NCI-H2107 treated with DMSO at 0.1 percent for 48 hours (cell line): ENCODE results near the gene GOLGA8B.
A peak's percentile ranks its signal among the peaks of the same experiment; 100 is the strongest.
"Not testable (repeated sequence)": the region's sequence is repeated elsewhere in the genome, so short reads cannot be mapped to it uniquely, and the experiment has no call there.

ENCODE experiments used
- DNase-seq: peaks from one replicate; lab custom pipeline; 2025; ENCODE audit not compliant: unreplicated experiment; lab: John Stamatoyannopoulos, UW

GOLGA8B gene

GRCh38 chr15:34583399-34584329, at the start of gene GOLGA8B:
Gene GOLGA8B, minus strand, starts transcription at chr15:34583651. Its CDS starts 47,739 bp downstream, at chr15:34535912.
- DNase-seq = peak; percentile 10

DNA sequence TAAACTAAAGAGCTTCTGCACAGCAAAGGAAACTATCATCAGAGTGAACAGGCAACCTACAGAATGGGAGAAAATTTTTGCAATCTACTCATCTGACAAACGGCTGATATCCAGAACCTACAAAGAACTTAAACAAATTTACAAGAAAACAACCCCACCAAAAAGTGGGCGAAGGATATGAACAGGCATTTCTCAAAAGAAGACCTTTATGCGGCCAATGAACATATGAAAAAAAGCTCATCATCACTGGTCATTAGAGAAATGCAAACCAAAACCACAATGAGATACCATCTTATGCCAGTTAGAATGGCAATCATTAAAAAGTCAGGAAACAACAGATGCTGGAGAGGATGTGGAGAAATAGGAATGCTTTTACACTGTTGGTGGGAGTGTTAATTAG, 49.7 kb upstream of the GOLGA8B start:
- DNase-seq = not testable (repeated sequence)

DNA sequence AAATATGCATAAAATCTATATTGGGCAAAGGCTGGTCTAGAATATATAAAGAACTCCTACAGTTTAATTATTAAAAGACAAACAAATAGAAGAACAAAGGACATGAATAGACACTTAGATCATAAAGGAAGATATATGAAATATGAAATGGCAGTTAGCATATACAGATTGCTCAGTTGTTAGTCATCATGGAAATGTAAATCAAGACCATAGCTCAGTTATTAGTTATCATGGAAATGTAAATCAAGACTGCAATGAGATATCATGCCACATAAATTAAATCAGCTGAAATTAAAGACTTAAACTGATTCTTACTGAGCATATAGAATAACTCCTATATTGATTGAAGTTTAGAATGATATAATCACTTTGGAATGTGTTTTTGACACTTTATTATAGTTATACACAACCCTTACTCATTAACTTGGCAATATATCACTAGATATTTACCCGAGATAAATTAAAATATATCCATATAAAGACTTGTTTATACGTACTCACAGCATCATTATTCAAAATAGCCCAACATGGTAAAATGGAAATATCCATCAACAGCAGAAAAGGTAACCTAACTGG, 45.2 kb upstream of the GOLGA8B start:
- no peak for DNase-seq

DNA sequence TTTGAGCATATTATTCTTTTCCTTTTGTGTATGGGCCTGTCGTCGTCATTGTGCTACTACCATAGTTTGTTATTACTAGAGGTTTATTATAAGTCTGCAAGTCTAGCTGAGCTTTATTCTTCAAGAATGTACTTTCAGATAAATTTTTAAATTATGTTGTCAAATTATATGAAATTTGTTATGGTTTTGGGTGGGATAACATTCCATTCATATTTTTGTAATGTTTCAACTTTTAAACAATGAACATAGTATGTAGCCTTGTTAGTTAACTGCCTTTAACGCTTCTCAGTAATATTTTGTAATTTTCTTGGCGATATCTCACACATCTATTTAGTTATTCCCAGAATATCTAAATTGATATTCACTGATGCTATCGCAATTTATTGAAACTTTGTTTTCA, 41.6 kb upstream of the GOLGA8B start:
- DNase-seq = no peak

- peak; percentile 7 for DNase-seq
Measured at GRCh38 chr15:34621675-34622074, 38.2 kb upstream of the GOLGA8B start.

DNA sequence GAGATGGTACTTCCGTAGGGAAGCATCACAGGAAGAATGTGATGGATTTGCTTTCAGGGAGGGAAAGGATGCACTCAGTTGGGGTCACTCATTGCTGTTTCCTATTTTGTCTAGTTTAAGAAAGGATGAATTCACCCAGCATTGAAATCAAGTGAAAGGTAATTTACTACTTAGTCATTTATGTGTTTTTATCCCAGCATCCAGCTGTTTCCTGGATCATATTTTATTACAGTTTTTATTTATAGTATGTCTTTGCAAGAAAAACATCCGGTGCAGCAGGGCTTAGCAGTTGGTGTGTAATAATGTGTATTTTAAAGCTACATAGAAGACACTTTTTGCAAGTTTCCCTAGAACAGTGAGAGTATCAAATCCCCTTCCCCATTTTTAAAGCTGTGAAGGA, 37.4 kb upstream of the GOLGA8B start:
- DNase-seq = no peak

- DNase-seq = no peak
Measured at GRCh38 chr15:34620142-34620541, 36.7 kb upstream of the GOLGA8B start.

GRCh38 chr15:34619151-34619550, 35.7 kb upstream of the GOLGA8B start:
- DNase-seq = no peak

DNA sequence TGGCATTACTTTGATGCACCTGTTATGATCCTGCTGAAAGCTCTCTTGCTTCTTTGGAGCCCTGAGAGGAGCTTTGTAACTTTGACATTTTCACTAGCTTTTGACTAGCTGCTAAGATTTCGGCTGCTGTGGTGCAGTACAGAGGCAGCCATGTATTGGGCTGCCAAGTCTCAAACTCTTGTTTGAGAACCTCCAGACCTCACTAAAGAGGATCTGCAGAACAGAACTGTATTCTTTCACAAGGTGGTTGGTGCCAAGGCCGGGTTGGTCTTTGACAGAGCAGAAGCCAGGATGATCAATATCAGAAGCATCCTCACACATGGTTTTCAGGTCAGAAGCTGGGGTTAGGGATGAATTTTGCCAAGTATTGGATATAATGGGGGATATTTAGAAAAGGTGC, 34.6 kb upstream of the GOLGA8B start:
- no peak for DNase-seq

GRCh38 chr15:34616613-34617012, 33.2 kb upstream of the GOLGA8B start:
- no peak for DNase-seq

- no peak for DNase-seq
Measured at GRCh38 chr15:34613997-34614396, 30.5 kb upstream of the GOLGA8B start.

GRCh38 chr15:34613301-34613700, 29.9 kb upstream of the GOLGA8B start:
- DNase-seq = no peak

- DNase-seq = no peak
Measured at GRCh38 chr15:34610354-34610753, 26.9 kb upstream of the GOLGA8B start.

DNA sequence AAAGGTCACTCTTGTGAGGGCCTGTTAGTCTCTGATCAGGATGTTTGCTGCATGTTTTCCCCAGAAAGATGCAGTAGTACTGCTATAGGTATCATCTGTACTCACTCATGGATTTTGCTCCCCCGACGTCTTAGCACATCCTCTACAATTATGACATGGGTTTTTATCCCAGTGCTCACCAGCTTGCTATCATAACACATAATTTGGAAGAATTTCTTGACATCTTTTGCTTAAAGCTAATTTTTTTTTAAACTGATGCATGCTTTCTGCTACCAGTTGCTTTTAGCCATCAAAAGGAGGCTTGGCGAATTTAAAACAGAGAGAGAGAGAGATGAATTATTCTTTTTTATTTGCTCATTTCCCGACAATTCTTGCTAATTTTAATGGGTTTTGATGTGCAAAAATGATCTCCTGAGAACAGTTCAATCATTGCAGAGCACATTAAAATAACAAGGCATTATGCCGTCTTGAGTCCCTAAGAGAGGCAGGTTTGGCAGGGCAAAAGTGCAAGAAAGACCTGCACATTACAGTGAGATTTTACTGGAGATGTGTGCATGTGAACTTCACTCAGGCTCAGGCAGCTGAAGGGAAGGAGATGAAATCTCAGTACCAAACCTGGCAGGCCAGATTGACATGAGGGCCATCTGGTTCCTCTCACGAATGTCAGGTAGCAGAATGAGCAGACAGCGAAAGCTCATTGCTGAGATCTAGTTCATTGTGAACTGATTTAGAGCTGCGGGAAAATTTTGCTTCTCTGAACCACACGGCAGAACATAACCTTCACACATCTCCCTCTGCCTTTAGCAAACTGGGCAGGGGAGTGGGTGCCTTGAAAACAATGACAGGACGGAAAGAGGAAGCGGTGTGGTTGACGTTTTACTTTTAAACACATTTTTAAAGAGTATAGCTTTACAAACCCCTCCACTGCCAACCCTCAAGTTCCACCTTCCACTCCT, 25.9 kb upstream of the GOLGA8B start:
- no peak for DNase-seq

DNA sequence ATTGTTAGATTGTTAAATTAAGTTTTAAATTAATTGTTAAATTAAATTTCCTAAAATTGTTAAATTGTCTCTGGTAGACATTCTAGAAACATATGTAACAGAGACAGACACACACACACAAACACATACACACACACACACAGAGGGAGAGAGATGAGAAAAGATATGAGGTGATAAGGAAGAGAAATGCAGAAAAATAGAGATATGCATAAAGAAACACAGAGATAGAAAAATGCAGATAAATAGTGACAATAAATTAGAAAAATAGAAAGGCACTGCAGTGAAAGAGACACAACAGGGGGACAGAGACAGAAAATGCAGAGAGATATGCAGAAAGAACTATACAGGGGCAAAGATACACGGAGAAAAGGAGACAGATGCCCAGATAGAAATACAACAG, 25.1 kb upstream of the GOLGA8B start:
- DNase-seq = no peak

DNA sequence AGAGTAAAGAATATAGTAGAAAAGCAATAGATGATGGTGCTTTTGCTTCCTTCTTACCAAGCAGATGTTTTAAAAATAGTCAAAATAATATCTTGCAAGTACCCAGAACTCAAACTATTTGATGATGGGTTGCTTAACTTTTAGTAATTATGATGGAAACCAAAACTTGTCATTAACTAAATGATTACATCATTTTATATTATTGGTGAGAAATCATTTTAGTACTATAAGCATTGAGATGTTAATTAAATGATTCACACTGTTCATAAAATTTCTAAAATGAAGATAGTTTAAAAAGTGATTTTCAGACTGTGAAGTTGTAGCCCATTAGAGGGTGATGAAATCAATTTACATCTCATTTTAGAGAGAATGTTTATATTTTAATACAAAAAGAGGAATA, 24.4 kb upstream of the GOLGA8B start:
- no peak for DNase-seq

- no peak for DNase-seq
Measured at GRCh38 chr15:34606545-34606944, 23.1 kb upstream of the GOLGA8B start.

GRCh38 chr15:34606131-34606530, 22.7 kb upstream of the GOLGA8B start:
- no peak for DNase-seq

DNA sequence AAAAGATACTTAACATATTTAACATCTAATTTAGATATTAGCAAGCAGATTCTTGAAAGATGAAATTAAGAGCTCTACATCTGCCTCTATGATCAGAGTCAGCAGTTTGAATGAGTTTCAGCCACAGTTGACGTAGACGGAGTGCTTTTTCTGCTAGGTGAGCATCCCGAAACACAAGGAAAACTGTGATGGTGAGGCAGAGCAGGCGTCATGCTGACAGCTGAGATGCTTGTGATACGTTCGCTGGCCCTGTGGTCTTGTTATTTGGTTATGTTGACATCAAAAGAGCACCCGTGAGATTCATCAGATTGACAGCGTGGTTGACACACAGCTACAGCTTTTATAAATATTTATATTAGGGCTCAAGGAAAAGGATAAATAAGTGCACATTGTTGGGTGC, 19.6 kb upstream of the GOLGA8B start:
- no peak for DNase-seq

DNA sequence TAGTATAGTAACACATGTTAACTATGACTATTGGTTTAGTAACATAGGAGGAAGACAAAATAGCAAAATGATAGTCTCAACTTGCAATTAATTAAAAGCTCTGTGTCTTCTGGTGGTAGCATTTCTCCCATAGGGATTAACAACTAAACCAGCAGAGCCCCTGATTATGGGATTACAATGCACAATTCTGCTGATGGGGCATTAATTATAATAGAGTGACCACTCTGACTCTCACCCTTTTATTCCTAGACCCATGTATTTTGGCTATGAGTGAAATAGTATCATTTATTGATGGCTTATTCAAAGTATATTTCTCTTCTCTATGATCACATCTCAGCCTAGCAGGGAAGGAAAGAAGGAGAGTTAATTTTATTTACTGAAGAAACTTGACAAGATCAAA, 17.5 kb upstream of the GOLGA8B start:
- no peak for DNase-seq

GRCh38 chr15:34598799-34599585, 15.5 kb upstream of the GOLGA8B start:
- no peak for DNase-seq
